ENCODE measurements around the gene MYOG. TPM values are rescaled to one million over a fixed set of nuclear protein-coding genes. Genes with fewer than 3 reads are reported as not detected.

Gene MYOG
- total and polyA plus RNA-seq, 2 of the 13 experiments (the other 11 are each of a cell fraction or from before 2014, with no cell fraction given) = not detected

- H3K27me3 ChIP-seq (ENCODE audit: control insufficient read depth in 1 of 2, insufficient read depth in 2 of 2, low read length in 2 of 2) = peaks cover 0 to 15% of the 10 kb centered on the region in 2 experiments; a peak in 2 of 5 replicates
- no peak overlapping the region for H3K9ac ChIP-seq (ENCODE audit: insufficient read depth, low read depth, low read length)
- DNase-seq (ENCODE audit: low spot score) = no peak
- intact Hi-C loops (cut with micrococcal nuclease; ENCODE audit: unreplicated experiment) (no loop called here), in situ Hi-C loops (cut with HindIII; ENCODE audit: extremely low pct_ligation_motif_present, low pct_unique_long_range_greater_than_20kb) (no loop called here)
- WGBS (ENCODE audit: low lambda C conversion rate) = 6% methylated on average over 3 of the region's 3 CpGs
- TF ChIP-seq PAX8 (CRISPR knock-in tag; IDR thresholded peaks at IDR 0.05; ENCODE audit: borderline replicate concordance) = no peak
- TF ChIP-seq SYNCRIP (IDR thresholded peaks at IDR 0.05; ENCODE audit: insufficient read depth, low read depth, low read length) = no peak
- TF ChIP-seq CREM (IDR thresholded peaks at IDR 0.05) = no peak
- TF ChIP-seq CREM (CRISPR knock-in tag; IDR thresholded peaks at IDR 0.05) = no peak
- no peak for TF ChIP-seq MXD1 (CRISPR knock-in tag; IDR thresholded peaks at IDR 0.05)
- TF ChIP-seq ZSCAN12 (CRISPR knock-in tag; IDR thresholded peaks at IDR 0.05) = no peak
- no peak for TF ChIP-seq ZNF75D (CRISPR knock-in tag; IDR thresholded peaks at IDR 0.05; ENCODE audit: borderline replicate concordance)
- no peak for TF ChIP-seq RBAK (CRISPR knock-in tag; IDR thresholded peaks at IDR 0.05)
- no peak for TF ChIP-seq KMT2A (CRISPR knock-in tag; IDR thresholded peaks at IDR 0.05)
- TF ChIP-seq SIN3B (IDR thresholded peaks at IDR 0.05; ENCODE audit: low read length) = no peak
- no peak for TF ChIP-seq RBM22 (optimal IDR thresholded peaks at IDR 0.05; ENCODE audit: low read length)
- no peak for TF ChIP-seq KLF6 (CRISPR knock-in tag; IDR thresholded peaks at IDR 0.05)
- no peak for TF ChIP-seq NFKB2 (CRISPR knock-in tag; IDR thresholded peaks at IDR 0.05; ENCODE audit: borderline replicate concordance)
- TF ChIP-seq ZFP91 (CRISPR knock-in tag; IDR thresholded peaks at IDR 0.05; ENCODE audit: borderline replicate concordance) = no peak
- TF ChIP-seq HNF4G (IDR thresholded peaks at IDR 0.05; ENCODE audit: borderline replicate concordance, low read depth, low read length) = no peak
- TF ChIP-seq HNF4G (CRISPR knock-in tag; IDR thresholded peaks at IDR 0.05; ENCODE audit: borderline replicate concordance, low read depth) = no peak
- no peak for TF ChIP-seq SRY (CRISPR knock-in tag; IDR thresholded peaks at IDR 0.05)
- TF ChIP-seq ZBTB7B (CRISPR knock-in tag; IDR thresholded peaks at IDR 0.05) = no peak
- TF ChIP-seq ZNF260 (CRISPR knock-in tag; IDR thresholded peaks at IDR 0.05; ENCODE audit: borderline replicate concordance, low read depth) = no peak
- no peak for TF ChIP-seq IRF9 (CRISPR knock-in tag; IDR thresholded peaks at IDR 0.05; ENCODE audit: borderline replicate concordance)
- no peak for TF ChIP-seq ATRX (CRISPR knock-in tag; IDR thresholded peaks at IDR 0.05; ENCODE audit: borderline replicate concordance)
- ATAC-seq = no peak
- POLR2A ChIA-PET = no interaction called here
- no peaks in the 10 kb centered on the region for H3K79me2 ChIP-seq (ENCODE audit: insufficient read depth, low read length)
- no peaks in the 10 kb centered on the region for H3K36me3 ChIP-seq (replicated peaks in 1 of 2; ENCODE audit: control insufficient read depth in 1 of 2, insufficient read depth in 2 of 2, low read length in 2 of 2)
- no TSS peak for BruUV-seq (replicated peaks)
- H3K27ac ChIP-seq (ENCODE audit: extremely low read length, insufficient read depth, low read length) = no peak overlapping the region
- H3K4me1 ChIP-seq (ENCODE audit: insufficient read depth, low read length) = no peaks in the 10 kb centered on the region
- CTCF ChIA-PET (ENCODE audit: low intra/inter-chr PET ratio, low total read pairs) = no interaction called here
- no peak for FAIRE-seq
- H3K4me2 ChIP-seq (ENCODE audit: low read depth, low read length) = no peak overlapping the region
- no peak overlapping the region for H3K4me3 ChIP-seq (replicated peaks in 1 of 3; ENCODE audit: insufficient read depth in 1 of 3, low read depth in 2 of 3, low read length in 3 of 3)
- H2AFZ ChIP-seq (ENCODE audit: low read length) = no peak overlapping the region
- no peaks in the 10 kb centered on the region for H3K9me3 ChIP-seq (ENCODE audit: low read length)
- H4K20me1 ChIP-seq (ENCODE audit: insufficient read depth, low read length) = no peaks in the 10 kb centered on the region
Measured at GRCh38 chr1:203077367-203077766, 8.4 kb downstream of the MYOG start.
